ENCODE measurements around the gene GTF2F2. TPM values are rescaled to one million over a fixed set of nuclear protein-coding genes. Genes with fewer than 3 reads are reported as not detected.
A peak's percentile ranks its signal among the peaks of the same experiment; 100 is the strongest.

GTF2F2 gene
- total RNA-seq, 1 experiment from 2014 or later, result 40.1 TPM

DNA sequence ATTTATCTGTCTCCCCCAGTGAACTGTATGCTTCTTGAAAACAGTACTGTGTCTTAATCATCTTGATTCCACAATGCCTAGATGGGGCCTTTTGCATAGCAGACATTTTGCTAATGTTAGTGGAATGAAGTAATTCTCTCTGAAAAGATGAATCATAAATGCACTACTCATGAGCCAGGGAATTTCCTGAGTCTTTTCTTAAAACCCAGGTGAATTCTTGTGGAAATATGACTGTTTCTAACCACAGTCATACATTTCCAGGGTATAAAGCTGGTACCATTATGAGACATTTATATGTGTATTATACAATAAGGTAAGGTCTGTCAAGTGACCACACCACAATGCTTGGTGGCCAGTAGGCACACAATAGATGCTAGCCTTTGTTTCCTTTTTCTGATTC, 86.0 kb downstream of the GTF2F2 start (continued):
- TF ChIP-seq POLR2A (IDR thresholded peaks at IDR 0.05; ENCODE audit: borderline replicate concordance, extremely low read depth, insufficient read depth, insufficient read length) (no peak), EGR1 (IDR thresholded peaks at IDR 0.05; ENCODE audit: low read depth) (0 out of 2 replicates have a peak, but pooled peaks have one; percentile 12)

DNA sequence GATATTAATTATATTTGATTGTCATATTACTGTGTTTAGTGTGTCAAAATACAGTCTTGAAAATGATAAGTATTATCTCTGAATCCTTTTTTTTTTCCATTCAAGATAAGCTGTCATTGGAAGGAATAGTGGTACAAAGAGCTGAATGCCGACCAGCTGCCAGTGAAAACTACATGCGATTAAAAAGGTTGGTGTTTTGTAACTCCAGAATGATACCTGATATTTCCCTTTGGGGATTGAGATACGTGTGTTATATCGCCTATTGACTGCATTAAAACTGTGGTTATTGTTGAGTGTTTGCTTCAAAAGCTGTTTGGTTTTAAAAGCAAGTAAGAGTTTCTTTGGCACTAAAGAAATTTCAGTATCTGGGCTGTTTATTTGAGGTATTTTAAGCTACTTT, 87.0 kb downstream of the GTF2F2 start:
- H3K4me2 ChIP-seq (ENCODE audit: low read length), result peak overlapping the region; percentile 60
- ChIA-PET POLR2A (no interaction called here), CTCF (no interaction called here), RAD21 (ENCODE audit: low non-redundant PET in 1 of 2, low total read pairs in 2 of 2, uncharacterized antibody in 2 of 2, unreplicated experiment in 2 of 2) (interaction anchor here in 1 of 2 experiments (0.7 kb wide), 1 partner anchor 30 kb away, joined by 3 read pairs; no protein-coding TSS in a partner anchor)
- peaks cover 24 to 56% of the 10 kb centered on the region in 2 experiments for H3K4me1 ChIP-seq (ENCODE audit: control insufficient read depth in 1 of 2, insufficient read depth in 2 of 2, low read length in 2 of 2)
- peak overlapping the region; percentile 49 for H3K9ac ChIP-seq (ENCODE audit: low read length)
- peak overlapping the region; percentile 77; the same call in 1 of the 2 replicates for H3K27ac ChIP-seq (ENCODE audit: low read depth, low read length)
- H3K79me2 ChIP-seq (ENCODE audit: insufficient read depth, low read length), result peaks cover 51% of the 10 kb centered on the region
- no peaks in the 10 kb centered on the region for H3K27me3 ChIP-seq (ENCODE audit: insufficient read depth, low read length)
- no peak overlapping the region for H3K4me3 ChIP-seq (replicated peaks in 1 of 2; ENCODE audit: low read depth in 1 of 2, low read length in 2 of 2)
- H4K20me1 ChIP-seq (ENCODE audit: insufficient read depth), result no peaks in the 10 kb centered on the region
- BruUV-seq (replicated peaks), result no TSS peak
- ATAC-seq, result no peak
- H3K36me3 ChIP-seq (ENCODE audit: control insufficient read depth in 1 of 2, insufficient read depth in 2 of 2, low read length in 2 of 2), result peaks cover 0 to 13% of the 10 kb centered on the region in 2 experiments; a peak in 2 of 4 replicates
- H3K9me3 ChIP-seq (ENCODE audit: control insufficient read depth in 1 of 2, insufficient read depth in 1 of 2, low read depth in 1 of 2, low read length in 2 of 2), result no peaks in the 10 kb centered on the region
- no peak for DNase-seq (ENCODE audit: low read depth, low spot score)
- H2AFZ ChIP-seq (ENCODE audit: low read depth, low read length, poor library complexity, severe bottlenecking), result no peak overlapping the region
- intact Hi-C loops (cut with micrococcal nuclease), result no loop called here
- TF ChIP-seq EGR1 (IDR thresholded peaks at IDR 0.05; ENCODE audit: low read depth) (no peak), POLR2AphosphoS5 (IDR thresholded peaks at IDR 0.05; ENCODE audit: low read depth, low read length) (no peak), RAD21 (IDR thresholded peaks at IDR 0.05; ENCODE audit: low read depth) (no peak), POLR2A (IDR thresholded peaks at IDR 0.05; ENCODE audit: borderline replicate concordance, extremely low read depth, insufficient read depth, insufficient read length) (no peak), ZFX (IDR thresholded peaks at IDR 0.05) (no peak), JUND (IDR thresholded peaks at IDR 0.05) (no peak), CBX3 (IDR thresholded peaks at IDR 0.05; ENCODE audit: low read depth) (no peak), CEBPB (IDR thresholded peaks at IDR 0.05; ENCODE audit: low read depth) (no peak), FOSL1 (IDR thresholded peaks at IDR 0.05; ENCODE audit: low read depth) (no peak)
- TF ChIP-seq, protein P1, sequence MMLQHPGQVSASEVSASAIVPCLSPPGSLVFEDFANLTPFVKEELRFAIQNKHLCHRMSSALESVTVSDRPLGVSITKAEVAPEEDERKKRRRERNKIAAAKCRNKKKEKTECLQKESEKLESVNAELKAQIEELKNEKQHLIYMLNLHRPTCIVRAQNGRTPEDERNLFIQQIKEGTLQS (IDR thresholded peaks at IDR 0.05), result no peak
- TF ChIP-seq, protein P2, sequence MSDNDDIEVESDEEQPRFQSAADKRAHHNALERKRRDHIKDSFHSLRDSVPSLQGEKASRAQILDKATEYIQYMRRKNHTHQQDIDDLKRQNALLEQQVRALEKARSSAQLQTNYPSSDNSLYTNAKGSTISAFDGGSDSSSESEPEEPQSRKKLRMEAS (IDR thresholded peaks at IDR 0.05), result no peak
- TF ChIP-seq, protein P3, sequence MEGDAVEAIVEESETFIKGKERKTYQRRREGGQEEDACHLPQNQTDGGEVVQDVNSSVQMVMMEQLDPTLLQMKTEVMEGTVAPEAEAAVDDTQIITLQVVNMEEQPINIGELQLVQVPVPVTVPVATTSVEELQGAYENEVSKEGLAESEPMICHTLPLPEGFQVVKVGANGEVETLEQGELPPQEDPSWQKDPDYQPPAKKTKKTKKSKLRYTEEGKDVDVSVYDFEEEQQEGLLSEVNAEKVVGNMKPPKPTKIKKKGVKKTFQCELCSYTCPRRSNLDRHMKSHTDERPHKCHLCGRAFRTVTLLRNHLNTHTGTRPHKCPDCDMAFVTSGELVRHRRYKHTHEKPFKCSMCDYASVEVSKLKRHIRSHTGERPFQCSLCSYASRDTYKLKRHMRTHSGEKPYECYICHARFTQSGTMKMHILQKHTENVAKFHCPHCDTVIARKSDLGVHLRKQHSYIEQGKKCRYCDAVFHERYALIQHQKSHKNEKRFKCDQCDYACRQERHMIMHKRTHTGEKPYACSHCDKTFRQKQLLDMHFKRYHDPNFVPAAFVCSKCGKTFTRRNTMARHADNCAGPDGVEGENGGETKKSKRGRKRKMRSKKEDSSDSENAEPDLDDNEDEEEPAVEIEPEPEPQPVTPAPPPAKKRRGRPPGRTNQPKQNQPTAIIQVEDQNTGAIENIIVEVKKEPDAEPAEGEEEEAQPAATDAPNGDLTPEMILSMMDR (IDR thresholded peaks at IDR 0.05 in 2 of 3, conservative IDR thresholded peaks at IDR 0.05 in 1 of 3; ENCODE audit: borderline replicate concordance in 1 of 3, insufficient read depth in 1 of 3, low read depth in 2 of 3, low read length in 2 of 3), result no peak
- TF ChIP-seq, protein P4, sequence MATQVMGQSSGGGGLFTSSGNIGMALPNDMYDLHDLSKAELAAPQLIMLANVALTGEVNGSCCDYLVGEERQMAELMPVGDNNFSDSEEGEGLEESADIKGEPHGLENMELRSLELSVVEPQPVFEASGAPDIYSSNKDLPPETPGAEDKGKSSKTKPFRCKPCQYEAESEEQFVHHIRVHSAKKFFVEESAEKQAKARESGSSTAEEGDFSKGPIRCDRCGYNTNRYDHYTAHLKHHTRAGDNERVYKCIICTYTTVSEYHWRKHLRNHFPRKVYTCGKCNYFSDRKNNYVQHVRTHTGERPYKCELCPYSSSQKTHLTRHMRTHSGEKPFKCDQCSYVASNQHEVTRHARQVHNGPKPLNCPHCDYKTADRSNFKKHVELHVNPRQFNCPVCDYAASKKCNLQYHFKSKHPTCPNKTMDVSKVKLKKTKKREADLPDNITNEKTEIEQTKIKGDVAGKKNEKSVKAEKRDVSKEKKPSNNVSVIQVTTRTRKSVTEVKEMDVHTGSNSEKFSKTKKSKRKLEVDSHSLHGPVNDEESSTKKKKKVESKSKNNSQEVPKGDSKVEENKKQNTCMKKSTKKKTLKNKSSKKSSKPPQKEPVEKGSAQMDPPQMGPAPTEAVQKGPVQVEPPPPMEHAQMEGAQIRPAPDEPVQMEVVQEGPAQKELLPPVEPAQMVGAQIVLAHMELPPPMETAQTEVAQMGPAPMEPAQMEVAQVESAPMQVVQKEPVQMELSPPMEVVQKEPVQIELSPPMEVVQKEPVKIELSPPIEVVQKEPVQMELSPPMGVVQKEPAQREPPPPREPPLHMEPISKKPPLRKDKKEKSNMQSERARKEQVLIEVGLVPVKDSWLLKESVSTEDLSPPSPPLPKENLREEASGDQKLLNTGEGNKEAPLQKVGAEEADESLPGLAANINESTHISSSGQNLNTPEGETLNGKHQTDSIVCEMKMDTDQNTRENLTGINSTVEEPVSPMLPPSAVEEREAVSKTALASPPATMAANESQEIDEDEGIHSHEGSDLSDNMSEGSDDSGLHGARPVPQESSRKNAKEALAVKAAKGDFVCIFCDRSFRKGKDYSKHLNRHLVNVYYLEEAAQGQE (IDR thresholded peaks at IDR 0.05; ENCODE audit: low read depth), result no peak
- H3K9me2 ChIP-seq (ENCODE audit: insufficient read depth), result no peaks in the 10 kb centered on the region

Data from HCT116 (cell line).